ENCODE measurements around the gene PITPNM2.

Gene PITPNM2

GRCh38 chr12:123143736-123144461 lies 7.0 kb downstream of the PITPNM2 start:
- DNase-seq (ENCODE audit: low read depth, low spot score), result no peak

GRCh38 chr12:123142921-123143735 lies 7.8 kb downstream of the PITPNM2 start:
- no peak for DNase-seq (ENCODE audit: low read depth, low spot score)

GRCh38 chr12:123142518-123142840 lies 8.4 kb downstream of the PITPNM2 start:
- DNase-seq (ENCODE audit: low read depth, low spot score), result no peak

GRCh38 chr12:123141615-123142517 lies 9.0 kb downstream of the PITPNM2 start:
- no peak for DNase-seq (ENCODE audit: low read depth, low spot score)

GRCh38 chr12:123140676-123141614 lies 9.9 kb downstream of the PITPNM2 start:
- no peak for DNase-seq (ENCODE audit: low read depth, low spot score)

GRCh38 chr12:123139926-123140675 lies 10.8 kb downstream of the PITPNM2 start:
- no peak for DNase-seq (ENCODE audit: low read depth, low spot score)

- no peak for DNase-seq (ENCODE audit: low read depth, low spot score)
Observed at GRCh38 chr12:123135688-123136087, 15.2 kb downstream of the PITPNM2 start.

- no peak for DNase-seq (ENCODE audit: low read depth, low spot score)
Observed at GRCh38 chr12:123134826-123135225, 16.1 kb downstream of the PITPNM2 start.

- no peak for DNase-seq (ENCODE audit: low read depth, low spot score)
Observed at GRCh38 chr12:123134271-123134671, 16.6 kb downstream of the PITPNM2 start.

- no peak for DNase-seq (ENCODE audit: low read depth, low spot score)
Observed at GRCh38 chr12:123133701-123134100, 17.2 kb downstream of the PITPNM2 start.

GRCh38 chr12:123132951-123133619 lies 17.8 kb downstream of the PITPNM2 start:
- no peak for DNase-seq (ENCODE audit: low read depth, low spot score)

GRCh38 chr12:123131879-123132402 lies 18.9 kb downstream of the PITPNM2 start:
- DNase-seq (ENCODE audit: low read depth, low spot score), result no peak

- no peak for DNase-seq (ENCODE audit: low read depth, low spot score)
Observed at GRCh38 chr12:123131291-123131832, 19.5 kb downstream of the PITPNM2 start.

- no peak for DNase-seq (ENCODE audit: low read depth, low spot score)
Observed at GRCh38 chr12:123129621-123130020, 21.3 kb downstream of the PITPNM2 start.

GRCh38 chr12:123127182-123127495 lies 23.8 kb downstream of the PITPNM2 start:
- no peak for DNase-seq (ENCODE audit: low read depth, low spot score)

GRCh38 chr12:123126294-123127181 lies 24.4 kb downstream of the PITPNM2 start:
- no peak for DNase-seq (ENCODE audit: low read depth, low spot score)

- DNase-seq (ENCODE audit: low read depth, low spot score), result no peak
Observed at GRCh38 chr12:123122626-123123025, 28.3 kb downstream of the PITPNM2 start.

GRCh38 chr12:123121670-123122069 lies 29.2 kb downstream of the PITPNM2 start:
- no peak for DNase-seq (ENCODE audit: low read depth, low spot score)

Data from activated CD4-positive, CD25-positive, alpha-beta regulatory T cell treated with anti-CD3 and anti-CD28 coated beads, Interleukin-2, amount 50 U/mL, for 16 hours (primary cell).